GM10248 (cell line): ENCODE data around the gene ZNF606.
"Not testable (repeated sequence)": the region's sequence is repeated elsewhere in the genome, so short reads cannot be mapped to it uniquely, and the experiment has no call there.

Experiments used
- CTCF ChIA-PET: fragments of 300-600 bp; sonication (Branson Sonifier 250); formaldehyde crosslinking; extraction: SDS; loops from one replicate; lab custom pipeline; 2021; ENCODE audit warnings: antibody characterized with exemption; lab: Yijun Ruan, JAX
- POLR2A ChIA-PET: fragments of 350-650 bp; sonication (Branson Sonifier 250); formaldehyde crosslinking; extraction: SDS; loops from one replicate; lab custom pipeline; 2020; ENCODE audit warnings: antibody characterized with exemption; lab: Yijun Ruan, JAX
- DNase-seq: peaks from one replicate; pipeline ENCODE4 v3.0.0; 2012; ENCODE audit errors: extremely low spot score
- TF ChIP-seq, protein P1 (sequence below): IDR thresholded peaks from 2 replicates; pipeline ENCODE4 v1.5.1; 2012; ENCODE audit warnings: mild to moderate bottlenecking, low read depth; ENCODE audit errors: extremely low read depth, missing control alignments, control extremely low read depth

ZNF606 gene

DNA sequence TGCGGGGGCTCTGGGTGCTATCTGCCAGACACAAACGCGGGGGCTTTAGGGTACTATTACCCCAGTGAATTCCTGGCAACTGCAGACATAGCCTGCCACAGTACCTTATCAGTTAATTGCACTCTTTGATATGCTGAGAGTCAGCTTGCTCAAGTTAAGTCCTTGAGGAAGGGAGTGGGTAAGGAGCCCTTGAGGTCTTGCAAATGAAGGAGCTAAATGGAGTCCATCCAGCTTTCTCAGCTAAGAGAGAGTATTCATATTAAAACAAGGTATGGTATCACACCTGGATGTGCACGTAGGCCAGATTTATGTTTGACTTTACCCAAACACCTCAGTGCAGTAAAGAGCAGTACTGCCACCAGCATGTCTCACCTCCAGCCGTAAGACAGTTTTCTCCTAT, 11.5 kb upstream of the ZNF606 start:
- DNase-seq: no peak
- ChIA-PET CTCF (no interaction called here), POLR2A (no interaction called here)
- TF ChIP-seq, protein P1, sequence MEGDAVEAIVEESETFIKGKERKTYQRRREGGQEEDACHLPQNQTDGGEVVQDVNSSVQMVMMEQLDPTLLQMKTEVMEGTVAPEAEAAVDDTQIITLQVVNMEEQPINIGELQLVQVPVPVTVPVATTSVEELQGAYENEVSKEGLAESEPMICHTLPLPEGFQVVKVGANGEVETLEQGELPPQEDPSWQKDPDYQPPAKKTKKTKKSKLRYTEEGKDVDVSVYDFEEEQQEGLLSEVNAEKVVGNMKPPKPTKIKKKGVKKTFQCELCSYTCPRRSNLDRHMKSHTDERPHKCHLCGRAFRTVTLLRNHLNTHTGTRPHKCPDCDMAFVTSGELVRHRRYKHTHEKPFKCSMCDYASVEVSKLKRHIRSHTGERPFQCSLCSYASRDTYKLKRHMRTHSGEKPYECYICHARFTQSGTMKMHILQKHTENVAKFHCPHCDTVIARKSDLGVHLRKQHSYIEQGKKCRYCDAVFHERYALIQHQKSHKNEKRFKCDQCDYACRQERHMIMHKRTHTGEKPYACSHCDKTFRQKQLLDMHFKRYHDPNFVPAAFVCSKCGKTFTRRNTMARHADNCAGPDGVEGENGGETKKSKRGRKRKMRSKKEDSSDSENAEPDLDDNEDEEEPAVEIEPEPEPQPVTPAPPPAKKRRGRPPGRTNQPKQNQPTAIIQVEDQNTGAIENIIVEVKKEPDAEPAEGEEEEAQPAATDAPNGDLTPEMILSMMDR: no peak

DNA sequence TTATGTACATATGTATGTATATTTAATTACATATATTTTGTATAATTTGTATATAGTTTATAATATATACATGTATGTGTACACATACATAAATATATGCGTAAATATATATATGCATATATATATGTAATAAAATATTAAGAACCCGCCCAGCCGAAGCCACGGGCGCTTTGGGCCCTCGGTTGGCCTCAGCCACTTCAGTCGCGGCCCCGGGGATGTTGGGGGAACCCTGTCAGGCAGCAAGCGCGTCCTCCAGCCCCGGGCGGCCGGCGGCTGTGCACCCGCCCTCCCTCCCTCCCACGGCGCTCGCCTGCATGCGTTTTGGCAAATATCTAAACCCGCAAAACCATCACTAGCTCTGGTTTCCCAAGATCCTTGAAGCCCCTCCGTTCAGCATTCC, 7.9 kb upstream of the ZNF606 start:
- CTCF ChIA-PET: interaction anchor here (1.2 kb wide), 1 partner anchor 9 kb away, joined by 3 read pairs; no protein-coding TSS in a partner anchor
- DNase-seq: no peak
- TF ChIP-seq, protein P1: no peak
- POLR2A ChIA-PET: no interaction called here

DNA sequence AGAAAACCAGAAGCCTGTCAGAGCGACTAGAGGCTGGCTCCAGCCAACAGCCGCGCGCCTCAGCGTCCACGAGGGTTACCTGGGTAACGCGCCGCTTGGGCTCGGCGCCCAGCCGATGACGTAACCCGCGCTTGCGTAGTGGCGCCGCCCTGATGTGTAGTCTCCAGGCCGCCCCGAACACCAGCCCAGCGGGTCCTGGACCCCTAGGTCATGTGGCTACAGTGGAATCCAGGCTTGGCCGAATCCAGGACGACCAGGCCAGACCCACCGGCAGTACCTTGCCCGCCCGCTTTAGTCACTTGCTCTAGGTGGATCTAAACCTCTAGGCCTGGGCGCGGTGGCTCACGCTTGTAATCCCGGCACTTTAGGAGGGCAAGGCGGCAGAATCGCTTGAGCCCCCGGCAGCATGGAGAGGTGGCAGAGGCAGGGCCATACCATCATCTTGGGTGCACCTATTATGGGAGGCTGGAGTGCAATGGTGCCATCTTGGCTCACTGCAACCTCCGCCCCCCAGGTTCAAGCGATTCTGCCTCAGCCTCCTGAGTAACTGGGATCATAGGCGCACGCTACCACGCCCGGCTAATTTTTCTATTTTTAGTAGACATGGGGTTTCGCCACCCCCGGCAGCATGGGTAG, 7.2 kb upstream of the ZNF606 start:
- peak; percentile 50 for DNase-seq
- POLR2A ChIA-PET: no interaction called here
- TF ChIP-seq, protein P1: no peak
- CTCF ChIA-PET: no interaction called here

DNA sequence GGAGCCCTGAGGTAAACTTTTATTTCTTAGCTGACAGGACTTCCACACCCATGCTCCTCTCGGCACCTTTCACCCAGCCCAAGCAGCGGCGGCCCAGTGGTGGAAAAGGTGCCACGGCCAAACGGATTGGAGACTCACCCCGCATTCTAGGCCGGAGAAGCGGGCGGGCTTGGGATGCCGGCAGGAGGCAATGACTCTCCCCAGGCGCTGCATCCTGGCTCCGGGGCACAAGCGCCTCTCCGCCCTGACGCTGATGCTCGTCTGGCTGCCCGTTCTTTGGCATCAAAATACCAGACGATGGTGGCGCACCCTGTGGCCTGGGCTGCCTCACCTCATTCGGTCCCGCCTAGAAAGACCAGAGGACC, 6.7 kb upstream of the ZNF606 start:
- CTCF ChIA-PET: no interaction called here
- POLR2A ChIA-PET: no interaction called here
- no peak for DNase-seq
- TF ChIP-seq, protein P1: no peak

DNA sequence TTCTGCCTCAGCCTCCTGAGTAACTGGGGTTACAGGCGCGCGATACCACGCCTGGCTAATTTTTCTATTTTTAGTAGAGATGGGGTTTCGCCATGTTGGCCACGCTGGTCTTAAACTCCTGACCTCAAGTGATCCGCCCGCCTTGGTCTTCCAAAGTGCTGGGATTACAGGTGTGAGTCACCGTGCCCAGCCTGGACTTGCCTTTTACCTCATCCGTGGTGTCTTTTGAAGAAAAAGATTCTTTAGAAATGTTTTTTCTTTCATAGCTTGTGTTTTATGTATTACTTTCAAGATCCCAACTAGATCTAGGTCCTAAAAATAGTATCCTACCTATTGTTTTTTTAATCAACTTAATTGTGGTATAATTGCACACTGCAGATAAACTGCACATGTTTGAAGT, 6.3 kb upstream of the ZNF606 start:
- POLR2A ChIA-PET: not testable (repeated sequence)

DNA sequence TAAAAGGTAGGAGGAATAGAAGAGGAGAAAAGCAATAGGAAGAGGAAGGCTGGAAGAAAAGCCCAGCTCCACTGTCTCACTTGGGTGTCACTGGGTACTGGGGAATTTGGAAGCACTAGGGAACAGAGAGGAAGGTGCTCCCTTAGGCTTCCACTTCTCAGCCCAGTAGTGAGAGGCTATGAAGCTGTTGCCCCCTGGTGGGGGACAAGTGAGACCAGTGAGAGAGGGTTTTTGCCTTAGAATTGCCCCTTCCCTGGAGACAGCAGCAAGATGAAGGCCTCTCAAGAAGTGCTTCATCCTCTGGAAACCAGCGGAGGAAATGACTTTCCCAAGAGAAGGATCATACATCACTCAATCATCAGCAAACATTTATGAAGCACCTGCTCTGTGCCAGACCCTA, 4.7 kb upstream of the ZNF606 start:
- DNase-seq: no peak
- TF ChIP-seq, protein P1: no peak
- ChIA-PET CTCF (no interaction called here), POLR2A (no interaction called here)

More for the DNA sequence above, 6.3 kb upstream of the ZNF606 start:
- DNase-seq, CTCF ChIA-PET: not testable (repeated sequence)

DNA sequence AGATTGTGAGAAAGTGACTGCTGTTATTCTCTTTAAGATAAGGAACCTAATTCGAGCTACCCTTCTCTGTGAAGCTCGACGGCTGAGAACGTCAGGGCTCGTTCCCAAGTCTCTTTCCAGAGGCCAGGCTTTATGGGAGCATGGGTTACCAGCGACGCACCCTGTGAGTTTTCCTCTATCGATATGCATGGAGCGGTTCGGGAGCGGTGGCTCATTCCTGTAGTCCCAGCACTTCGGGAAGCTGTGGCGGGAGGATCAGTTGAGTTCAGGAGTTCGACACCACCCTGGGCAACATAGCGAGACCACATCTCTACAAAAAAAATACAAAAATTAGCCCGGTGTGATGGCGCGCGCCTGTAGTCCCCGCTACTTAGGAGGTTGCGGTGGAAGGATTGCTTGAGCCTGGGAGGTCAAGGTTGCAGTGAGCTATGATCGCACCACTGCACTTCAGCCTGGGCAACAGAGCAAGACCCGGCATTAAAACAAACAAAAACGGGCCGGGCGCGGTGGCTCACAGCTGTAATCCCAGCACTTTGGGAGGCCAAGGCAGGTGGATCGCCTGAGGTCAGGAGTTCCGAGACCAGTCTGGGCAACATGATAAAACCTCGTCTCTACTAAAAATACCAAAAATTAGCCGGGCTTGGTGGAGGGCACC, 681 bp upstream of the ZNF606 start:
- POLR2A ChIA-PET: no interaction called here

More for the DNA sequence above, 681 bp upstream of the ZNF606 start:
- TF ChIP-seq, protein P1: no peak
- CTCF ChIA-PET: interaction anchor here (1.1 to 1.6 kb wide), 3 partner anchors 15 to 517 kb away, joined by 3 to 4 read pairs (median 3); partner anchors contain the start of gene ZBTB45
- DNase-seq: no peak
